ENCODE data around the gene CENPS.
"Not testable (repeated sequence)": the region's sequence is repeated elsewhere in the genome, so short reads cannot be mapped to it uniquely, and the experiment has no call there.

The CENPS gene

DNA sequence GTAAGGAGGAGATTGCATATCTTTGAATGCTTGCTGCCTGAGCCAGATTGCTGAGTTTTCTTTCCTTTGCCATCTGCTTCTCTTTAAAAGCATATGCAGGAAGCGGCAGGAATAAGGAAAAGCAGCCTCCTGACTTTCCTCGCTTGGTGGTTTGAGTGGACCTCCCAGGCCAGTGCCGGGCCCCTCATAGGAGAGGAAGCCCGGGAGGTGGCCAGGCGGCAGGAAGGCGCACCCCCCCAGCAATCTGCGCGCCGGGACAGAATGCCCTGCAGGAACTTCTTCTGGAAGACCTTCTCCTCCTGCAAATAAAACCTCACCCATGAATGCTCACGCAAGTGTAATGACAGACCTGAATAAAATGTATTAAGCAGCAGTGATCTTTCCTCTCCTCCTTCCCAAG is 21.1 kb downstream of the CENPS start:
- DNase-seq (ENCODE audit: low read depth in 2 of 2): no peak

DNA sequence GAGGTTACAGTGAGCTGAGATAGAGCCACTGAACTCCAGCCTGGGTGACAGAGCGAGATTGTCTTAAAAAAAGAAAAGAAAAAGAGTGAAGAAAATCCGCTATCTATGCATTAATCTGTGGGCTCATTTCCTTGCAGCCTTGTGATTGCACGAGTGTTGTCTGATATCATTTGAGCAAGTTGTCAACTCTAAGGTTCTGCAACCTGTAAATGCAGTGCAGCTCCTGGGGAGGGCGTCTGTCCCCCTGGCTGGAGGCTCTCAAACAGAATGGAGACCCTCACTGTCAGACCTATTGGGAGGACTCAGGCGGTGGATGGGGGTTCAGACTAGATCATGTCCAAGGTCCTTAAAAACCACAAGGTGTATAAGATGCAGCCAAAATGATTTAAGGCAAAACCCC is 25.8 kb downstream of the CENPS start:
- DNase-seq (ENCODE audit: low read depth in 2 of 2): no peak

DNA sequence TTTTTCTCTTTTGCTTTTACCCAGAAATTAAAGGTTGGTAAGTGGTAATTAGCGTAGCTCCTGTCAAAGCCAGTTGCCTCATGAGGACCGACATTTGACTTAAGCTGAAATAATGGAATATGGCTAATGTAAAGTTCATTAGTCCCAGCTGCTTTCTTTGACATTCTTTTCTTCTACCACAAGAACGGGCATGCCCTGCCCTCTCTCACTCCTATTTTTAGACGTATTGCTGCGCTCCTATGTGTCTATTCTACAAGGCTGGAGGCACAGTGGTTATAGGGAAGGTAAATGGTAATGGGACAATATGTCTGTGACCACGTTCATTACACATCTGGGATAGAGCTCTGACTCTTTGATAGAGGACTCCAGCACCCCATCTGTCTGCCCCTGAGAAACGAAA is 26.4 kb downstream of the CENPS start:
- DNase-seq (ENCODE audit: low read depth in 2 of 2): no peak

DNA sequence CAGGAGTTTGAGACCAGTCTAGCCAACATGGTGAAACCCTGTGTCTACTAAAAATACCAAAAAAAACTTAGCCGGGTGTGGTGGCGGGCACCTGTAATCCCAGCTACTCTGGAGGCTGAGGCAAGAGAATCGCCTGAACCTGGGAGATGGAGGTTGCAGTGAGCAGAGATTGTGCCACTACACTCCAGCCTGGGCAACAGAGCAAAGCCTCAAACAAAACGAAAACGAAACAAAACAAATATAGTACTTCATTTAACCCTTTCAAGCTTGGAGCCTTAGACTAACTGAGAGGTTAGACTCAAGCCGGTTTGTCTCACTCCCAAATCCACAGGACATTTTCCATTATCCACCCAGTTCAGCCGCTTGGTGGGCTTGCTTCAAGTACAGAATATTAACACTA is 27.2 kb downstream of the CENPS start:
- not testable (repeated sequence) for DNase-seq (ENCODE audit: low read depth in 2 of 2)

DNA sequence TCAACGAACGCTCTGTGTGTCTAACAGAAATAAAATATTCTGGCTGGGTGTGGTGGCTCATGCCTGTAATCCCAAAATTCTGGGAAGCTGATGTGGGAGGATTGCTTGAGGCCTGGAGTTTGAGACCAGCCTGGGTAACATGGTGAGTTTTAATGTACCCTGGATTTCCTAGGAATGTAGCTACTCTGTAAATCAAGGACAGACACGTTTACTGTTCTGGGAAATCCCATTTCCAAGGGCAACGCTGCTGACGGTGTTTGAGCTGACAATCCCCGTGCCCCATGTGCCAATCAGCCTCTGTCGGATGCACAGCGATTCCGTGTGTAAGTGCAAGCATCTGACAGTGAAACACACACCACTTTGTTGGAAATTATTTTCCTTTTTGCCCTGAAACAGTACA is 27.6 kb downstream of the CENPS start:
- no peak for DNase-seq (ENCODE audit: low read depth in 2 of 2)

DNA sequence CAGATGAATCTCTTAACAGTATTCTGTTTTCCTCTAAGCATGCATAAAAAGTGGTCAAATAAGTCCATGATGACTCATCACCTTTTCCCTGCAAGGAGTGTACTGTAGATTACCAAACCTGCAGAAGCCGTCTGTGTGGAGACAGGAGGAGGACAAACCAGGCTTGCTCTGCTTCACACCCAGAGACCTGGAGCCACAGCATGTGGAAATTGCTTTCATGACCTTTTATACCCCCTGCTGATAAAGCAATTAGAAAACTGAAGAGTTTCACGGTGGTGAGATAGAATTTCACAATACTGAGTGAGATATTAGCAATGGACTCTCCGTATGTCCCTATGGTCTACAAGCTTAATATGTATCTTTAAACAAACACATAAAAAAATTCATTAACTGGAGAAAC is 29.0 kb downstream of the CENPS start:
- no peak for DNase-seq (ENCODE audit: low read depth in 2 of 2)

DNA sequence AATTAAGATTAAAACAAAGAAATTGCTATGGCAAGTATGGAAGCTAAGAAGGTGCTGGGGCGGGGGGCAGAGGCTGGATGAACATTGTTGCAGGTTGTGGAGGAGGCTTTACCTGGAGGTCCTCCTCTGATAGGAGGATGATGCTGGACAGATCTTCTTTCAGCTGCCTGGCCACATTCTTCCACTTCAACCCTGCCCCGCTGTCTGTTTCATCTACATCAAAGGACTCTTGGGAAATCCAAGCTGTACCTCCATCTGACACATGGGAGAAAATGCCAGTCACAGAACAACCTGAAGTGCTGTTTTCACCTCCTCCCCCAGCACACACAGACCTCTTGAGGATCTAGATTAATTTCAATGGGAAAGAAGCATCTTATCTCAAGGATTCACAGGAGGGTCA is 36.8 kb downstream of the CENPS start:
- no peak for DNase-seq (ENCODE audit: low read depth in 2 of 2)

DNA sequence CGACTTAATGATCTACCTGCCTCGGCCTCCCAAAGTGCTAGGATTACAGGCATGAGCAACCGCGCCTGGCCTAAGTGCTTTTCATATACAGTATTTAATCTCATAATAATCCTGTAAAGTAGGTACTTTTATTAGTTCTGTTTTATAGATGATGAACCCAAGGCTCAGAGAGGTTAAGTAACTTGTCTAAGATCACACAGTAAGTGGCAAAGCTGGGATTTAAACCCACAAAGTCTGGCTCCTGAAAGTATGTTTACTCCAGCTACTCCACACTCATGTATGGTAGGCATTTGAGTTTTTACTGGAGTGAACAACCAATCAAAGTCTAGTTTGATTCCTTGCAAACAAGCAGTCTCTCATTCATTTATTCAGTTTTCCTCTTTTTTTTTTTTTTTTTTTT is 39.8 kb downstream of the CENPS start:
- no peak for DNase-seq (ENCODE audit: low read depth in 2 of 2)

DNA sequence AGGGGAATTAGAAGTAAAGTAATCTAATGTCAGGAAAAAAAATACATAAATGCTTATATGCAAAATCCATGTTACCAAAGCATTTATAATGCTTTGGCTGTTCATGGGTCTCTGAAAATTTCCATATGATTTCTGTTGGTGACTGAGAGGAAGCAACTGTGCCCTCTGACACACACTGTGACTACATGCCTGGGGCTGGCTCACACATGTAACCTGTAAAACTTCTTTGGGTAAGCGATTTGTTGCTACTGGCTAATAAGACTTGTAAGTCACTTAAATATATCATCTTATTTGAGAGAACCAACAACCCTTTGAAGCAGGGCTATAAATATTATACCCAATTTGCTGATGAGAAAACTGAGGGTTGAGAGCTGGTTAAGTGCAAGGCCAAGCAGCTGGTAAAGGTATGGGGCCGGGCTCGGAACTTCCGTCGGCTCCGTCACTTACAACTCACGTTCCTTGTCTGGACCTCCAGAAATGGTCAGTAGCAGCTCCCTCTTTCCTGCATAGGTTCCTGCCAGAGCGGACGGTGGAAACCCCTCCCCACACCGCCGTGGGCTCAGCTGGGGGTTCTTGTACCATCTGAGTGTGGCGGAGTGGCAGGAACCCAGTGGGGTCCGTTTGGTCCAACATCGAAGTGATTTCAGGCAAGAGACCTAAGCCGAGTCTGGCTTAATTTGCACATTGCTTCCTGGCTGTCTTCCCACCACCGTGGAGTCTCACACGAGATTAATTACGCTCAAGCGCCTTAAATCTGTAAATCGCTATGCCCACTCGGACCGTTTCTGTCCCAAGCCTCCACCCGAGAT is 41.4 kb downstream of the CENPS start:
- no peak for DNase-seq (ENCODE audit: low read depth in 2 of 2)

DNA sequence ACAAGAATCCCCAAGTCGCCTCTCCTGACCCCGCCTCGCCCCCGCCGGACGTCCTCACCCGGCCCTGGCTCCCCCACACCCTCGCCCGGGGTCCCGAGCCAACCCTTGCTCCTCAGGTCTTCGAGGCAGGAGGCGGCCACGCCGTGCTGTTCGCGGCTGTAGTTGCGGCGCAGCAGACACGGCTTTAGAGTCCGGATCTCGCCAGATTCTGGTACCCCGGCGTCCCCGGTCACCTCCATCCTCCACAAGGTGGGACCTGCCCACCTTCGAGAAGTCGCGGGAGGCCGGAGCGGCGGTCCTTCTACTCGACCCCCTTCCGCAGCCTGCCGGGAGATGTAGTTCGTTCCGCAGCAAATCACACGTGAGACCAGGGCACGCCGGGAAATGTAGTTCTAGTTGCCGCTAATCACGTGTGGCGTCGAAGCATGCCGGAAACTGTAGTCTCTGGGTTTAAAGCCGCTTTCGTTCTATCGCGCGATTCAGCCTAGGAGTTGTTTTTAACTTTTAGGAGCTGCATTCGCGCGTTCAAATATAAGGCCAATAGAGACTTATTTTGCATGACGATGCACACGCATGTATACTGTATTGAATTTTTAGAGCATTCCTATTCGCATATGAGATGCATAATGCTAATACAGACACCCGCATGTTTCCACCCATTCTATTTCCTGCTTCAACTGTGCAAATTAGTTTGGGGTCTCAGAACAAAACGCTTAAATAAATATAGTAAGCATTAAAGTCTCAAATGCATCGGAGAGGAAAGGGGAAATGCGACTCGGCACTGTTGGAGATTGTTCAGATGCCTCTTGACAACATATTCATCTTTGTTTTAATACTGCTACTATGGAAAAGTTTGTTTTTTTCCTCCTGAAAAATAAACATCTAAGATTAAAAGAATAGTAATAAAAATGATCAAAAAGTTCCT is 42.2 kb downstream of the CENPS start, which contains the start of gene DFFA:
DFFA (minus strand) TSS at position 310 of the 925 bp plus-strand sequence; CDS start at position 239, 71 bp downstream.
- peak; percentile 82 to 90 for DNase-seq (ENCODE audit: low read depth in 2 of 2)

DNA sequence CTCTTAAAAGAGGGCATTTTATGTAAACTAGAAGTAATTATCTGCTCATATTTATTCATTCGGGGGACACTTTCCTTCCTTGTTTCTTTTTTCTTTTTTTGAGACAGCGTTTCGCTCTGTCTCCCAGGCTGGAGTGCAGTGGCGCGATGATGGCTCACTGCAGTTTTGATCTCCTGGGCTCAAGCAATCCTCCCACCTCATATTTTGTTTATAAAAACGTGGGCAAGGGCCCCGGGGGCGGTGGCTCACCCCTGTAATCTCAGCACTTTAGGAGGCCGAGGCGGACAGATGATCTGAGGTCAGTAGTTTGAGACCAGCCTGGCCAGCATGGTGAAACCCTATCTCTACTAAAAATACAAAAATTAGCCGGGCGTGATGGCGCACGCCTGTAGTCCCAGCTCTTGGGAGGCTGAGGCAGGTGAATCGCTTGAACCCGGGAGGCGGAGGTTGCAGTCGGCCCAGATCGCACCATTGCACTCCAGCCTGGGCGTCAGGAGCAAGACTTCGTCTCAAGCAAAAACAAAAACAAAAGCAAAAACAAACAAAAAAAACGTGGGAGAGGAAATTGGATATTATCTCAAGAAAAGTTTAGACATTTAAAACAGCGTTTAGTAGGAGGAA is 43.0 kb downstream of the CENPS start:
- no peak for DNase-seq (ENCODE audit: low read depth in 2 of 2)

DNA sequence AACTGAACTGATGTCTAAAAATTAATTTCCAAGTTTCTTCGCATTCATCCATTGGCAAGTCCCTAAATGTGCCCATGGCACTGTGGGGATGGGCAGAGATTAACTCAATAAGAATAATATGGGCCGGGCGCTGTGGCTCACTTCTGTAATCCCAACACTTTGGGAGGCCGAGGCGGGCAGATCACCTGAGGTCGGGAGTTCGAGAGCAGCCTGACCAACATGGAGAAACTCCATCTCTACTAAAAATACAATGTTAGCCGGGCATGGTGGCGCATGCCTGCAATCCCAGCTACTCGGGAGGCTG is 44.0 kb downstream of the CENPS start:
- DNase-seq (ENCODE audit: low read depth in 2 of 2): not testable (repeated sequence)

DNA sequence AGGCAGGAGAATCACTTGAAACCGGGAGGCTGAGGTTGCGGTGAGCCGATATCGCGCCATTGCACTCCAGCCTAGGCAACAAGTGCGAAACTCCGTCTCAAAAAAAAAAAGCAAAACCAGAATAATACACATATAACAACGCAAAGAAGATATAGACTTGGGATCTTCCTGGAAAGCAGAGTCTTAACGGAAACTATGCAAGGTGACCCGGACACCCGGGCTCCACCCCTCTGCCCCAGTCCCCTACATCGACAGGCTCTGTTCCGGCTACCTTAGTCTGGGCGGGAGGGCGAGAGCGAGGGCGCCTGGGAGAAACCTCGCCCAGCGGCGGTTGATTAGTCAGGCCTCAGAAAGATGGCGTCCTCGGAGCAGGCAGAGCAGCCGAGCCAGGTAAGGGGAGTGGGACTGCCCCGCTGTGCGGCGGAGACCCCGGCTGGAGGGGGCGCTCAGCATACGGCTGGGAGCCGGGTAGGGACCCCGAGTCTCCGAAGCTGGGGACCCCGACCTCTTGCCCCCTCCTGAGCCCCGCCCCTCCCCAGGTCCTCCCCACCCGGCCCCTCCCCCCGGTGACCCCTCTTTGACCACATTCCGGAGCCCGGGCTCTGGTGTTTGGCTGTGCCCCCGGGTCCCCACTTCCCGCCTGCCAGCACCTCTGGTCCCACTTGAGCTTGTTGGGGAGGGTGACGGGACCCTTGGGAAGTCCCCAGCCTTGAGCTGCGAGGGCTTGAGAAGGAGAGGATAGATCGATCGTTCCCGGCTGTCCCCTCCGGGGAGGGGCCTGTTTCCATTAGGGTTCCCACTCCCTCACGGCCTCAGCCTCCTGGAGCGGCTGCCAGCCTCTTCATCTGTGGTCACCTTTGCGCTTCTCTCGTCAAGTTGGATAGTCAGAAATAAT is 44.6 kb downstream of the CENPS start, which contains the start of gene PEX14:
PEX14 (plus strand) TSS at position 338 of the 895 bp plus-strand sequence; CDS start at position 355, 17 bp downstream.
- peak; percentile 74 to 83 for DNase-seq (ENCODE audit: low read depth in 2 of 2)

DNA sequence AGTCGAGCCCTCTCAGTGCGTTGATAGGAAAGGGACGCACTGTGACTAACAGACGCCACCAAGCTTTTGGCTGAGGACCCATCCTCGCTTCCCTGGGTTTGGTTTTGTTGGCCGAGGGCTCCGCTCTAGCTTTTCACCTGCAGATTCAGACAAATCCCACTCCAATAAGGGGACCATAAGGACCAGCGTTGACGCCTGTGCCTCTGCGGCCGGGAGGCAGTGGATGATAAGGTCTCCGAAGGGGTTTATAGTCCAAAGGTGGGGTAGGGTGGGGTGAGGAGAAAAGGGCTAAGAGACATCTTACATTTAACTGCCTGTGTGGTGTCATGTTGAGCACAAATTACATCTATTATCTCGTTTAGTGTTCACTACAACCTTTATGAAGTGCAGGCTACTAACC is 45.3 kb downstream of the CENPS start:
- no peak for DNase-seq (ENCODE audit: low read depth in 2 of 2)

DNA sequence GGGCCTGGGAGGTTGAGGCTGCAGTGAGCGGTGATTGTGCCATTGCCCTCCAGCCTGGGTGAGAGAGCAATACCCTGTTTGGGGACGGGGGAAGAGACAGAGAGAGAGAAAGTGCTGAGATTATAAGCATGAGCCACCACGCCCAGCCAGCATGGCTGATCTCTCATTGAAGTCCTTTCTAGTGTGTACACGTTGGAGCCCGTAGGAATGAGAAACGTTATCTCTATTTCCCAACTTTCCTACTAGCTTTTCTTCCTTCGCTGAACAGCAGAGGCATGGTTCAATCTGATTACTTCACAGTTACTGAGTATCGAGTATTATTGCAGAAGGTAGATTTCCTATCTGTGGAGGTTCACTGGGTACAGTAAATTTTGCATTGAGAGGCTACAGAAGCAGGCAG is 49.1 kb downstream of the CENPS start:
- no peak for DNase-seq (ENCODE audit: low read depth in 2 of 2)

DNA sequence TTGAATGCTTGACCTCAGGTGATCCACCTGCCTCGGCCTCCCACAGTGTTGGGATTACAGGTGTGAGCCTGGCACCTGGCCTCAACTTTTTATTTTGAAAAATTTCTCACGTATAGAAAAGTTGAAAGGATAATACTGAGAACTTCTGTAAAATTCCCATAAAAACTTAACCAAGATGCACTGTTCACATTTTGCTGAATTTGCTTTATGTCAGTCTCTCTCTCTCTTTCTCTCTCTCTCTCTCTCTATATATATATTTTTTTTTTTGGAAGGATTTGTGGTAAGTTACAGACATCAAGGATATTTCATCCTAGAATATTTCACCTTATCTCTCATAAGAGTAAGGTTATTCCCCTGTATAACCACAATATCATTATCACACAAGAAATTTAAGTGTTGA is 50.4 kb downstream of the CENPS start:
- no peak for DNase-seq (ENCODE audit: low read depth in 2 of 2)

DNA sequence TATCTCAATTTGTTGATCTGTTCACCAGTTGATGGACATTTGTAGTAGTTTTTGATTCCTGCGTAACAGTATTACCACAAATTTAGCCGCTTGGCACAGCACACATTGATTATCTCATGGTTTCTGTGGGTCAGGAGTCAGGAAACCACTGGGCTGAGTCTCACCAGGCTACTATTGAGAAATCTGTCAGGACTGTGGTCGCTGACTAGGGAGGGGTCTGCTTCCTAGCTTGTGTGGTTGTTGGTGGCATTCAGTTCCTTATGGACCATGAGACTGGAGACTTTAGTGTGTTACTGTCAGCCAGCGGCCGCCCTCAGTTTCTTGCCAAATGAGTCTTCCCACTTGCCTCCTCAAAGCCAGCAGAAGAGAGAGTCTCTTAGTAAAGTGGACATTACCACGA is 54.3 kb downstream of the CENPS start:
- no peak for DNase-seq (ENCODE audit: low read depth in 2 of 2)

DNA sequence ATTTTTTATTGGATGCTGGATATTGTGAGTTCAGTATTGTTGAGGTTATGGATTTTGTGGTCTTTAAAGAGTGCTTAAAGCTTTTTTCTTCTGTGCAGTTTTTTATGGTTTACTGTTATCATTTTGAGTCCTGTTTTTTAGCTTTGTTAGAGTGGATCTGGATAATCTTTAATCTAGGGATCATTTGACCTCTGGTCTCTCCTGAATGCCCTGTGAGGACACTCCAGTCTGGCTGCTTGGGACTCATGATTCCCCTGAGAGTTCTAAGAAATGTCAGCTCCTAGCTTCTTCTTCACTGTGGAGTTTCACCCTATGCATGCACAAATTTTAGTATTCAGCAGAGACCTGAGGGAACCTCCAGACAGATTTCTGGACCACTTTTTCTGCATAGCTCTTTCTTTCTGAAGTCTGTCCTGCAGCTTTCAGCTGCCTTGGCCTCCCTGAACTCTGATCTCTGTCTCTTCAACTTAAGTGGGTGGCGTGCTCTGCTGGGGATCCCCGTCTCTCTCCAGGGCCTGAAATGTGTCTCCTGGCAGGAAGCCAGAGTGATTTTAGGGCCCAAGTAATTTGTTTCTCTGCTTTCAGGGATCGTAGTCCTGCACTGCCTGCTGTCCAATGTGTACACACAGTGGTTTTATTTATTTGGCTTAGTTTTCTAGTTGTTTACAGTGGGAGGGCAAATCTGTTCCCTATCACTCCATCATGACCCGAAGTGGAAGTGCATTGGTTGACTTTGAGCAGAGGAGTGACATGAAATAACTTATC is 59.2 kb downstream of the CENPS start:
- no peak for DNase-seq (ENCODE audit: low read depth in 2 of 2)

DNA sequence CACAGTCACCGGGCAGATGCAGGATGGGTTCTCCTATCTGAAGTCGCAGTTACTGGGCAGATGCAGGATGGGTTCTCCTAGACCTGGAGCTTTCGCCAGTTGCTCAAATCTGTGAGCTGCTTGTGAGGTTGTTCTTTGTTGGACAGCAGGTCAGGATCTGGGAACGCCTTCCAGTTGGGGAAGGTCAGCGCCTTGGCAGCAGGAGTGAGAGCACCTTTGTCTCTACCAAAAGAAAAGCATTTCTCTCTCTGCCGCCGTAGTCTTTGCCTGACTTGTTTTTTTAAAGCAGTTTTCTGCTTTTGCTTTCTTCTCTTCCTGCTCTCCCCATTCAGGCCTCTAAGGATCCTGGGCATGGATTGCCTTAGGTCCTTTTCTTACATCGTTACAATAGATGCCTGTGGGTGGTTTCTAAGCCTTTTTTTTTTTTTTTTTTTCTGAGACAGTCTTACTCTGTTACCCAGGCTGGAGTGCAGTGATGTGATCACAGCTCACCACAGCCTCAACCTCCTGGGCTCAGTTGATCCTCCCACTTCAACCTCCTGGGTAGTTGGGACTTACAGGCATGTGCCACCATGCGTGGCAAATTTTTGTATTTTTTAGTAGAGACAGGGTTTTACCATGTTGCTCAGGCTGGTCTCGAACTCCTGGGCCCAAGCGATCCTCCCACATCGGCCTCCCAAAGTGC is 60.2 kb downstream of the CENPS start:
- DNase-seq (ENCODE audit: low read depth in 2 of 2): no peak

All from stimulated activated CD4-positive, alpha-beta T cell treated with anti-CD3 and anti-CD28 coated beads, Interleukin-12 subunit alpha, Interleukin-12 subunit beta, amount 100 ng/mL, for 24 hours (primary cell).